SU-DHL-6 (cell line): ENCODE results near the gene BRCA1.

ENCODE experiments used
- H2AFZ ChIP-seq: fragments of 200-600 bp; sonication (generic); 2 replicates; pipeline ENCODE4 v1.6.1; 2014; ENCODE audit warnings: low read depth, mild to moderate bottlenecking, moderate library complexity, mixed read lengths, antibody characterized with exemption, low read length; ENCODE audit not compliant: severe bottlenecking
- H3F3A ChIP-seq: fragments of 200-600 bp; shearing (Covaris generic); 2 replicates; pipeline ENCODE4 v1.6.0; 2016; ENCODE audit warnings: antibody characterized with exemption, mild to moderate bottlenecking; ENCODE audit not compliant: insufficient read depth
- H3K27ac ChIP-seq: fragments of 200-600 bp; sonication (generic); 2 replicates; pipeline ENCODE4 v1.5.1; 2016; ENCODE audit warnings: low read depth, mild to moderate bottlenecking, low read length, moderate library complexity, mixed read lengths
- H3K27me3 ChIP-seq: fragments of 200-600 bp; sonication (generic), shearing (Covaris generic); 2 replicates; pipeline ENCODE4 v1.6.0; 2014; ENCODE audit warnings: mild to moderate bottlenecking, low read length
- H3K36me3 ChIP-seq: fragments of 200-600 bp; sonication (generic); 2 replicates; pipeline ENCODE4 v1.6.1; 2014; ENCODE audit warnings: mild to moderate bottlenecking, low read length, mixed read lengths
- H3K4me2 ChIP-seq: fragments of 300-600, 200-600 bp; shearing (Covaris generic), sonication (generic); 2 replicates; pipeline ENCODE4 v1.6.0; 2014; ENCODE audit warnings: low read length, low read depth, mild to moderate bottlenecking; ENCODE audit not compliant: poor library complexity, severe bottlenecking
- H3K4me3 ChIP-seq: fragments of 200-600 bp; sonication (generic); 2 replicates; pipeline ENCODE4 v1.5.1; 2014; ENCODE audit warnings: antibody characterized with exemption, low read length, mild to moderate bottlenecking, mixed read lengths; ENCODE audit not compliant: insufficient read depth, poor library complexity, severe bottlenecking
- H3K79me2 ChIP-seq: fragments of 200-600 bp; sonication (generic); 2 replicates; pipeline ENCODE4 v1.6.1; 2014; ENCODE audit warnings: mild to moderate bottlenecking, low read length, moderate library complexity; ENCODE audit not compliant: insufficient read depth
- H3K9ac ChIP-seq: fragments of 200-600 bp; sonication (generic); 2 replicates; pipeline ENCODE4 v1.7.0; 2014; ENCODE audit warnings: mild to moderate bottlenecking, low read length
- H3K9me2 ChIP-seq: fragments of 200-600 bp; sonication (generic); replicated peaks from 2 replicates; pipeline ENCODE4 v1.6.1; 2014; ENCODE audit warnings: low read length; ENCODE audit not compliant: insufficient read depth
- H3K9me3 ChIP-seq: fragments of 200-600 bp; sonication (generic); 2 replicates; pipeline ENCODE4 v1.6.1; 2014; ENCODE audit warnings: low read length, mixed read lengths; ENCODE audit not compliant: insufficient read depth
- H4K20me1 ChIP-seq: fragments of 200-600 bp; sonication (generic); 2 replicates; pipeline ENCODE4 v1.6.1; 2014; ENCODE audit warnings: low read depth, mild to moderate bottlenecking, antibody characterized with exemption, low read length, moderate library complexity, mixed read lengths
- CTCF ChIP-seq: fragments of 200-600 bp; sonication (generic); IDR thresholded peaks from one replicate; pipeline ENCODE4 v1.5.1; 2017; ENCODE audit warnings: antibody characterized with exemption, mild to moderate bottlenecking, low read length, moderate library complexity; ENCODE audit not compliant: insufficient read depth, poor library complexity, severe bottlenecking
- EZH2phosphoT487 ChIP-seq: fragments of 200-600 bp; sonication (generic), shearing (Covaris generic); conservative IDR thresholded peaks from 2 replicates; pipeline ENCODE4 v1.6.1; 2018; ENCODE audit warnings: mild to moderate bottlenecking, antibody characterized with exemption, low read length, moderate library complexity, mixed read lengths

BRCA1 gene

GRCh38 chr17:43033948-43034881, 90.9 kb downstream of the BRCA1 start:
- Histone ChIP-seq H3K4me2 (no peak overlapping the region), H3K27me3 (no peaks in the 10 kb centered on the region), H3K79me2 (no peaks in the 10 kb centered on the region), H3F3A (no peaks in the 10 kb centered on the region), H3K9me3 (no peaks in the 10 kb centered on the region), H3K36me3 (no peaks in the 10 kb centered on the region), H2AFZ (no peak overlapping the region), H3K9me2 (no peaks in the 10 kb centered on the region), H3K9ac (no peak overlapping the region), H4K20me1 (no peaks in the 10 kb centered on the region), H3K4me3 (no peak overlapping the region), H3K27ac (no peak overlapping the region)
- TF ChIP-seq CTCF (no peak), EZH2phosphoT487 (no peak)

GRCh38 chr17:43031666-43032065, 93.5 kb downstream of the BRCA1 start:
- H4K20me1 ChIP-seq = no peaks in the 10 kb centered on the region
- H3K4me3 ChIP-seq = no peak overlapping the region
- H3K36me3 ChIP-seq = no peaks in the 10 kb centered on the region
- no peak overlapping the region for H3K27ac ChIP-seq
- no peaks in the 10 kb centered on the region for H3K27me3 ChIP-seq
- H3F3A ChIP-seq = no peaks in the 10 kb centered on the region; the same call in 1 of the 2 replicates
- H3K9me2 ChIP-seq = no peaks in the 10 kb centered on the region
- TF ChIP-seq EZH2phosphoT487 = no peak
- no peak for TF ChIP-seq CTCF
- no peaks in the 10 kb centered on the region for H3K9me3 ChIP-seq
- no peaks in the 10 kb centered on the region for H3K79me2 ChIP-seq
- H3K9ac ChIP-seq = no peak overlapping the region
- H2AFZ ChIP-seq = no peak overlapping the region
- H3K4me2 ChIP-seq = no peak overlapping the region

- Histone ChIP-seq H3K4me3 (no peak overlapping the region), H3F3A (no peaks in the 10 kb centered on the region; the same call in 1 of the 2 replicates), H3K9ac (no peak overlapping the region), H4K20me1 (no peaks in the 10 kb centered on the region), H3K9me3 (no peaks in the 10 kb centered on the region), H3K4me2 (no peak overlapping the region), H3K27me3 (no peaks in the 10 kb centered on the region), H3K27ac (no peak overlapping the region), H3K79me2 (no peaks in the 10 kb centered on the region), H3K36me3 (no peaks in the 10 kb centered on the region), H3K9me2 (no peaks in the 10 kb centered on the region), H2AFZ (no peak overlapping the region)
- TF ChIP-seq CTCF = no peak
- TF ChIP-seq EZH2phosphoT487 = no peak
Measured at GRCh38 chr17:43030137-43030767, 94.9 kb downstream of the BRCA1 start.
